Stimulated activated CD4-positive, alpha-beta T cell treated with anti-CD3 and anti-CD28 coated beads, Interleukin-2, amount 100 ng/mL, for 4 hours (primary cell): ENCODE data around the gene TNFAIP8L1.
A peak's percentile ranks its signal among the peaks of the same experiment; 100 is the strongest.

Experiments used
- DNase-seq: peaks from one replicate; pipeline ENCODE4 v3.0.0-alpha.2; 2020; ENCODE audit warnings: low read depth

TNFAIP8L1 gene

DNA sequence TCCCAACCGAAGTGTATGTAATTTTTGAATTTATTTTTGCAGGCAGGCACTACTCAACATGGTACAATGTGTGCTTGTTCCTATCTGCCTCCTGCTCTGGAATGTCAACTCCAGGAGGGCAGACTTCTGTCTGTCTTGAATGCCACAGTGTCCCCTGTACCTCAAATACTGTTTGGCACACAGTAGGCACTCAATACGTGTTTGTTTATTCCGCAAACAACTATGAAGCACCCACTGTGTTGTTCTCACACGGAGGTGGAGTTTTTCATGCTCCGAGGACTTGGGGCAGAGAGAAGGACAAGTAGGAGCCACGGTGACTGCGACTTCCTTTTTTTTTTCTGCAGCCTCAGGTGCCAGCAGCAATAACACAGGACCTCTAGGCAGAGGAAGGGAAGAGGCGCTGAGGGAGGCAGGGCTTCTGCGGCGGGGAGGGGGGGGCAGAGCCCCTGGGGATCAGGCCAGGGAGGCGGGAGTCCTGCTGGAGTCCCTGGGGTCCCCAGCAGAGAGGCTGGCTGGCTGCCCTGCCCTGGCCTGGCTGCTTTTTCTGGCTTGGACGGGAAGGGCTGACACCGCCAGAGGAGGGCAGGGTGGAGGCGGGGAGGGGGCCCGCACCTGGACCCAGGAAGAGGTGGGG is 29.3 kb upstream of the TNFAIP8L1 start:
- no peak for DNase-seq

DNA sequence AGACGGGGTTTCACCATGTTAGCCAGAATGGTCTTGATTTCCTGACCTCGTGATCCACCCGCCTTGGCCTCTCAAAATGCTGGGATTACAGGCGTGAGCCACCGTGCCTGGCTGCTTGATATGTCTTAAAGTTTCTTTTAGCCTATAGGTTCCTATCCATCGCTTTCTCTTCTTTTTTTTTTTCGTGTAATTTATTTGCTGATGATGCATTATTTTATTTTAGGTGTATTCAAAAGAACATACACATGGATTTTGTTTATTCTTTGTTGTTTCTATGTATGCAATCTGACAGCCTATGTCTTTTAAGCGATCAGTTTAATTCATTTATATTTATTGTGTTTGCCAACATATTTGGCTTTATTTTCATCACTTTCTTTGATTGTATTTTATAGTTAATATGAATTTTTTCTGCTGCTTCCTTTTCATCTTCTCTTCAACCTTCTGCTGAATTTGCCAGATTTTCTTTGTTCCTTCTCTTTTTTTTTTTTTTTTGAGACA is 26.0 kb upstream of the TNFAIP8L1 start:
- DNase-seq = no peak

- no peak for DNase-seq
Measured at GRCh38 chr19:4618019-4618418, 21.3 kb upstream of the TNFAIP8L1 start.

DNA sequence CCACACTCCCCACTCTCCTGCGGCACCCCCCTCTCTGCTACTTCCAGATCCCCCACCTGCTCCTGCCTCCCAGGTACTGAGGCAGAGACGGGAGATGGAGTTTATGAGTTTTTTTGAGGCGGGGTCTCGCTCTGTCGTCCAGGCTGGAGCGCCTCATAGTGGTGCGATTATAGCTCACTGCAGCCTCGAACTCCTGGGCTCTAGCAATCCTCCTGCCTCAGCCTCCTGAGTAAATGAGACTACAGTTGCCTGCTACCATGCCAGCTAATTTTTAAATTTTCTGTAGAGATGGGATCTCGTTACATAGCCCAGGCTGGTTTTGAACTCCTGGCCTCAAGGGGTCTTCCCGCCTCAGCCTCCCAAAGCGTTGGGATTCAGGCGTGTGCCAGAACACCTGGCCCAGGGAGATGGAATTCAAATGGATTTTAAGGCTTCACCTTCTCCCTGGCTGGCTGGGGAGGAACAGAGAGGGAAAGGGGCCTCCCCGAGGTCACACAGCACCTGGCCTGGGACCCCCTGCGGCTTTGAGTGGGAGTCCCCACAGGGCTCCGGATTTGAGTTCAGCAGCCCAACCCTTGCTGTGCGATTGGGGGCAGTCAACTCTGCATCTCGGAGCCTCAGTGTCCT is 19.5 kb upstream of the TNFAIP8L1 start:
- no peak for DNase-seq

GRCh38 chr19:4620675-4621074 is 18.6 kb upstream of the TNFAIP8L1 start:
- no peak for DNase-seq

GRCh38 chr19:4622695-4623421 is 16.5 kb upstream of the TNFAIP8L1 start:
- no peak for DNase-seq

DNA sequence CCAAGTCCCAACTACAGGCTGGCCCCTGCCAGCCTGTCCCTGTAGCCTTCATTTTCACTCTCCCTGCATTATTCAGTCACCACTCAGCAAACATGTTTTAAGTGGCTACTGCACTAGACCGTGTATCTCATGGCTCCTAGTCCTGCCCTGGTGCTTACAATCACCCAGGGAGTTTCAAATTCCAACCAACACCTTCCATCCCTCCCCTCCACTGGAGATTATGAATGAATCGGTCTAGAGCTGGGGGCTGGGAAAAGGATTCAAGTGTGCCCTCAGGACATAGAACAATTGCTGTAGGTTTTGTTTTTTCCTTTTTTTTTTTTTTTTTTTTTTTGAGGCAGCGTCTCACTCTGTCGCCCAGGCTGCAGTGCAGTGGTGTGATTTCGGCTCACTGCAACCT is 15.0 kb upstream of the TNFAIP8L1 start:
- no peak for DNase-seq

DNA sequence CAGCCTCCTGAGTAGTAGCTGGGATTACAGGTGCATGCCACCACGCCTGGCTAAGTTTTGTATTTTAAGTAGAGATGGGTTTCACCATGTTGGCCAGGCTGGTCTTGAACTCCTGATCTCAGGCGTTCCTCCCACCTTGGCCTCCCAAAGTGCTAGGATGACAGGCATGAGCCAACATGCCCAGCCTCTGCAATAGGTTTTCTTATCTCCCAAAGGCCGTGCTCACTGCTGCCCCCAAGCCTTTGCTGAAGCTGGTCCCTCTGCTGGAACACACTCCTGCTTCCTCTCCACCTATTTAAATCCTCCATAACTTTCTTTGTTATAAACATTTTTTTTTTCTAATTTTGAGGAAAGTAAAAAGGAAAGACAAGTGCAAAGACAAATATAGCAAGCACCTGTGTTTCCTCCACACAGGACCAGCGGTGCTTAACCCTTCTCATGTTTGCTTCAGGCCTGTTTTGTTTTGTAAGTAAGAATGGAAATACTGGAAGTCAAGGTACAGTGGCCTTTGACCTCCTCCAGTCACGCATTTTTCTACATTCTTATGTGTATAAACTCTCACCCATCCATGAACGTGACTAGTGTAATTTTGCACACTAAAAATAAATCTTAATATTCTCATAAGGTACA is 14.5 kb upstream of the TNFAIP8L1 start:
- no peak for DNase-seq

DNA sequence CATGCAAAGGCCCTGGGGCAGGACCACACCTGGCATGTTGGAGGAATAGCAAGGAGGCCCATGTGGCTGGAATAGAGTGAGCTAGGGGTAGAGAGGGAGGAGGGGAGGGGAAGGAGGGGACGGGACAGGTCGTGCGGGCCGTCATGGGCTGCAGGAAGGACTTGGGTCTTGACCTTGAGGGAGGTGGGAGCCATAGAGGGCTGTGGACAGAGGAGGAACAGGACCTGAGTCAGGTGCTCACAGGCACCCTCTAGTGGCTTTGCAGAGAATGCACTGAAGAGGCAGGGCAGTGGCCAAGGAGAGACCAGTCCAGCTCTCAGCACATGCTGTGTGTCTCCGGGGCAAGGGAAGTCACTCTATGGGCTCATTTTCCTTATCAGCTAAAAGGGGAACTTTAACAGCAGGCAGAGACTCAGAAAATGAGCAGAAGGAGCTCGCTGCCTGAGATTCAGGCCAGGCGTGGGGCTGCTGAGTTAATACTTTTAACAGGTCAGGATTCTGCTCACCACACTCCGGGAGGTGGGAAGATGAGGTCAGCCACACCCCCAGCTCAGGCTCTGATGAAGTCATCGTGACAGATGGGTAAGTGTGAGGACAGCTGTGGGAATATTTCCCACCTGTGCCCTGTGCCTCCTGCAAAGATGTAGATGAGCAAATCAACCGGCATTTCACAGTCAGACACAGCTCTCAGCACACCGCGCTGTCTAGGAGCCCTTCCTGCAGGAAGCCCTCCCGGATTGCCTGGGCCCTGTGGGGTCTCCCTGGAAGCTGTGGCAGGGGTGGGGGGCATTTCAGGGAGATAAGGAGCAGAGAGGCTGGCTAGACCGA is 6.0 kb upstream of the TNFAIP8L1 start:
- peak; percentile 16 for DNase-seq

DNA sequence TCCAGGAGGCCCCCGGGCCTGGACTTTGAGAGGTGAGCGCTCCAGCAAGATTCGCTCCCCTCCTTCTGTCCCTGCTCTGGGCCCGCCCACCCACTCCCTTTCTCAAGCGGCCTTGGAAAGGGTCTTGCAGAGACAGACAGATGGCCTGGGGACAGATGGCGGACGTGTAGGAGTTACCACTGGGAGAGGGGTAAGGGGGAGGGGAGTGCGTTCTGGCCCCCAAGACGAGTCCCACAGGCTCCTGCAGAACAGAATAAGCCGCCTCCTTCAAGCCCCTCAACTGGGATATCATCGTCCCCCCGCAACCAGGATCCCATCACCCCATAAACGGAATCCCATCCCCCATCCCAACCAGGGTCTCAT is 3.6 kb upstream of the TNFAIP8L1 start:
- no peak for DNase-seq

DNA sequence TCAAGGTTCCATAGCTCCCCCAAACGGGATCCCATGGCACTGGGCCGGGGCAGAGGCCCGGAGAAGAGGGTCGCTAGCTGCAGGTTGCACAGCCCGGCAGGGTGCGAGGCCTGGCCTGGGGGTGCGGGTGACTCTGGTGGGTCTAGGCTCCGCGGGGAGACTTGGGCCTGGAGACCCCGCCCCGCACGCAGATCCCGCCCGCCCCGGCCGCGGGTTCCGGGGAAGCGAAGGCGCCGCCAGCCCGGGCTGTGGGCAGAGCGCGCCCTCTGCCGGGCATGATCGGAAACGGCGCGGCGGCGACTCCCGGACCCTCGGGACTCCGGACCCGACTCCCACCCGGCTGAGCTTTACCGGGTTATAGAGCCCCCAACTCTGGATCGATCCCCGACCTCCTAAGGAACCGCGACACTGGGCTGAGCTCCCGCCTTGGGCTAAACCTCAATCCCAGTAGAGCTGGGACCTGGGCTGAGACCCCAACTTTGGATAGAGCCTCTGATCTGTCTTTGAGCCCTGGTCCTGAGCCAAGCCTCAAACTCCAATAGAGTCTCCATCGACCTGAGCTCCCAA is 3.1 kb upstream of the TNFAIP8L1 start:
- DNase-seq = peak; percentile 60

DNA sequence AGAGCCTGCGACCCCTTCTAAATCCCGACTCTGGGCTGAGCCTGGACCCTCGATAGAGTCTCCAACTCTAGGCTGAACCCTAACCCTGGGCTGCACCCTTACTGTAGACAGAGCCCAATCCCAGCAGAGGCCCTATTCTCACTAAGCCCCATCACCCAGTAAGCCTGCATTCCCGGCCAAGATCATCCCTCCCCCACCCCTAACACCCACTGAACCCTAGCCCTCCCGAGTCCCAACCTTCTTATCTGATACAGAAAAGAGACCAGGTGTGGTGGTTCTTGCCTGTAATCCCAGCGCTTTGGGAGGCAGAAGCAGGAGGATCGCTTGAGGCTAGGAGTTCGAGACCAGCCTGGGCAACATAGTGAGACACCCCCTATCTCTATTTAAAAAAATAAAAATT is 2.6 kb upstream of the TNFAIP8L1 start:
- no peak for DNase-seq

- no peak for DNase-seq
Measured at GRCh38 chr19:4638317-4638716, 999 bp upstream of the TNFAIP8L1 start.

DNA sequence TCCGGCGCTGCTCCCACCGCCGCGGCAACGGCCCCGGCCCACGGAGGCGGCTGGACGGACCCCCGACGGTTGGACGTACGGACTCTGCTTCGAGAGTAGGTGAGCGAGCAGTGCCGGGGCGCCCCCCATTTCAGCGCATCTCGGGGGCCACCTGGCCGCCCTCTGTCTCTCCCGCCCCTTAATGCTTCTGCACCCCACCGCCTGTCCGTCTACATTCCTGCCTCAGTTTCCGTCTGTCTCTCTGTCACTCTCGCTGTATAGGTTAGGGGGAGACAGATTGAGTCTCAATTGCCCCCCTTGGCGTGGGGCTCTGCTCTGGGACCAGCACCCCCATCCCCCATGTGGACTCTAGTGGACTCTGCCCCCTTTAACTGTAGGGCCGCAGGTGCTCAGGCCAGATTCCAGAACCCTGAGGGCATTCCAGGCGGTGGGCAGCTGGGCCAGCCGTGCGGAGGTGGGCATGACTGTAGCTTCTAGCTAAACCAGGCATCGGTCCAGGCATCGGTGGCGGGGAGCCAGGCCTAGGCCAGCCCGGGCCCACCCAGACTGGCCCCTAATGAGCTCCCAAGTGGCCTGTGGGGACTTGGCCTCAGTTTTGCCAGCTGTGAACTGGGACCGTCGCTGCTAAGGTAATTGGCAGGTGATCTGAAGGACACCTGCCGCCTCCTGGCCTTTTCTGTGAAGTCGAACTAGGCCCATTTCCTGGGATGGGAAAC is 373 bp downstream of the TNFAIP8L1 start:
- DNase-seq = no peak

- DNase-seq = no peak
Measured at GRCh38 chr19:4640247-4641000, 1.1 kb downstream of the TNFAIP8L1 start.

- DNase-seq = no peak
Measured at GRCh38 chr19:4641132-4641531, 1.8 kb downstream of the TNFAIP8L1 start.

- DNase-seq = no peak
Measured at GRCh38 chr19:4642625-4643024, 3.3 kb downstream of the TNFAIP8L1 start.

DNA sequence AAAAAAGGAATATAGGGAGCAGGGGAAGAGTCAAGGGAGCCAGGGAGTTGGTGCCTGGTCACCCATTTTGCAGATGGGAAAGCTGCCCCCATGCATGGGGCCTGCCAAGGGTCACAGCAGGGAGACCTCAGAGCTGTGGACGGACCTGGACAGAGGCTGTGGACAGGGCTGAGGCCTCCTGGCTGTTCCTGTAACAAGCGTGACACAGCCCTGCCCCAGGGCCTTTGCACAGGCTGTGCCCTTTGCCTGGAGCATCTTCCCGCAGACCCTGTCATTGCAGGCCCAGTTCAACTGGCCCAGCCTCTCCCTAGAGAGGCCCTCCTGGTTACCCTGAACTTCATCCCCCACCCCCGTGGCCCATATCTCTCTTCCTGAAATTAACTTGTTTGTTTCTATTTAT is 6.4 kb downstream of the TNFAIP8L1 start:
- no peak for DNase-seq

DNA sequence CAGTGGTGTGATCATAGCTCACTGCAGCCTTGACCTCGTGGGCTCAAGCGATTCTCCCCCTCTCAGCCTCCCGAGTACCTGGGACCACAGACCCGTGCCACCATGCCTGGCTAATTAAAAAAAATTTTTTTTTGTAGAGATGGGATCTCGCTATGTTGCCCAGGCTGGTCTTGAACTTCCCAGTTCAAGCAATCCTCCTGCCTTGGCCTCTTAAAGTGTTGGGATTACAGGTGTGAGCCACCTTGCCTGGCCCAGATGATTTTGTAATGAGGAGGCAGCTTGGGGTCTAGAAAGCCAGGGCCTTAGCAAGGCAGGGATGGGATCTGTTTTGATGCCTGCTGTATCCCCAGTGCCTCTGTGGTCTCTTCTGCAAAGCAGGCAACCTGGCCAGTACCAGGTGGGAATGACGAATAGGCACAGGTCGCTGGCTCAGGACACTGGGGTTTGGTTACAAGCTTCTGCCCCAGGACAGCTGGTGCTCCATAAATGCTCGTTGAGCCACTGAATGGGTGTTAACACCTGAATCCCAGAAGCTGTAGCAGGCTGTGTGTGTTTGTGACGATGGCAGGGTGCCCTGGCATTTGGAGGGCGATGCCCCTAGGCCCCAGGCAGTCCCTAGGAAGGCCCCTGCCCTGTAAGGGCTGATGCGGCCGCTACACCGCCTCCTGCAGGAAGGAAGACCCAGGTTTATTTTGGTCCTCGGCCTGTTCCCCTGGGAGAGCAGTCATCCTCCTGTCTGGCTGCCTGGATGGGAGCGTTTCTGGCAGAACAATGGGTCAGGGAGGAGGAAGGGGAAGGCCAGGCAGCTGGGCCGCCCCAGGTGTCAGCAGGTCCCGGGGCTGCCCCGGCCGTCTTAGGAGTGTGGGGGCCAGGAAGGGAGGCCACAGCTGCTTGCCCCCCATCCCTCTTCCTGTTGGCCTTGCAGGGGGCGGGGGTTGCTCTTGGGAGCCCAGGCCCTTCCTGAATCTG is 8.6 kb downstream of the TNFAIP8L1 start:
- DNase-seq = no peak
